Activated naive CD8-positive, alpha-beta T cell (primary cell): ENCODE results near the gene PRLHR.

Experiments used
- H3K27ac Mint-ChIP-seq: one replicate; pipeline ENCODE4 v1.8.0; 2021; ENCODE audit warnings: mixed read lengths
- H3K27me3 Mint-ChIP-seq: one replicate; pipeline ENCODE4 v1.8.0; 2021; ENCODE audit warnings: mixed read lengths
- H3K36me3 Mint-ChIP-seq: one replicate; pipeline ENCODE4 v1.8.0; 2021; ENCODE audit warnings: mixed read lengths
- H3K4me1 Mint-ChIP-seq: one replicate; pipeline ENCODE4 v1.8.0; 2021; ENCODE audit warnings: low read depth, mixed read lengths
- H3K4me3 Mint-ChIP-seq: one replicate; pipeline ENCODE4 v1.8.0; 2021; ENCODE audit warnings: mild to moderate bottlenecking, mixed read lengths
- H3K9me3 Mint-ChIP-seq: one replicate; pipeline ENCODE4 v1.8.0; 2021; ENCODE audit warnings: low read depth, mixed read lengths

PRLHR gene

GRCh38 chr10:118596426-118597124, 1.1 kb upstream of the PRLHR start:
- H3K27me3 Mint-ChIP-seq = peaks cover 30% of the 10 kb centered on the region
- H3K4me3 Mint-ChIP-seq = peak overlapping the region; percentile 30
- no peak overlapping the region for H3K27ac Mint-ChIP-seq
- no peaks in the 10 kb centered on the region for H3K9me3 Mint-ChIP-seq
- H3K4me1 Mint-ChIP-seq = peaks cover 21% of the 10 kb centered on the region
- no peaks in the 10 kb centered on the region for H3K36me3 Mint-ChIP-seq

- Mint-ChIP-seq H3K4me3 (peak overlapping the region; percentile 68), H3K36me3 (no peaks in the 10 kb centered on the region), H3K27ac (peak overlapping the region; percentile 38), H3K4me1 (peaks cover 21% of the 10 kb centered on the region), H3K27me3 (peaks cover 30% of the 10 kb centered on the region), H3K9me3 (no peaks in the 10 kb centered on the region)
Measured at GRCh38 chr10:118595064-118595420, 406 bp downstream of the PRLHR start.

- peaks cover 30% of the 10 kb centered on the region for H3K27me3 Mint-ChIP-seq
- no peak overlapping the region for H3K4me3 Mint-ChIP-seq
- H3K9me3 Mint-ChIP-seq = no peaks in the 10 kb centered on the region
- peaks cover 21% of the 10 kb centered on the region for H3K4me1 Mint-ChIP-seq
- H3K27ac Mint-ChIP-seq = no peak overlapping the region
- H3K36me3 Mint-ChIP-seq = no peaks in the 10 kb centered on the region
Measured at GRCh38 chr10:118594392-118595063, 920 bp downstream of the PRLHR start.

GRCh38 chr10:118592675-118593330, 2.6 kb downstream of the PRLHR start:
- Mint-ChIP-seq H3K9me3 (no peaks in the 10 kb centered on the region), H3K27ac (no peak overlapping the region), H3K36me3 (no peaks in the 10 kb centered on the region), H3K27me3 (peaks cover 30% of the 10 kb centered on the region), H3K4me3 (no peak overlapping the region), H3K4me1 (peaks cover 21% of the 10 kb centered on the region)

- H3K4me3 Mint-ChIP-seq = no peak overlapping the region
- no peak overlapping the region for H3K27ac Mint-ChIP-seq
- H3K9me3 Mint-ChIP-seq = no peaks in the 10 kb centered on the region
- H3K4me1 Mint-ChIP-seq = peaks cover 7% of the 10 kb centered on the region
- H3K27me3 Mint-ChIP-seq = peaks cover 14% of the 10 kb centered on the region
- H3K36me3 Mint-ChIP-seq = no peaks in the 10 kb centered on the region
Measured at GRCh38 chr10:118590334-118590733, 5.1 kb downstream of the PRLHR start.

- Mint-ChIP-seq H3K4me1 (no peaks in the 10 kb centered on the region), H3K4me3 (no peak overlapping the region), H3K27me3 (peaks cover 4% of the 10 kb centered on the region), H3K36me3 (no peaks in the 10 kb centered on the region), H3K9me3 (no peaks in the 10 kb centered on the region), H3K27ac (no peak overlapping the region)
Measured at GRCh38 chr10:118587881-118588651, 7.4 kb downstream of the PRLHR start.

GRCh38 chr10:118586911-118587310, 8.5 kb downstream of the PRLHR start:
- Mint-ChIP-seq H3K36me3 (no peaks in the 10 kb centered on the region), H3K27ac (no peak overlapping the region), H3K9me3 (no peaks in the 10 kb centered on the region), H3K4me3 (no peak overlapping the region), H3K4me1 (no peaks in the 10 kb centered on the region), H3K27me3 (no peaks in the 10 kb centered on the region)

GRCh38 chr10:118585794-118586193, 9.7 kb downstream of the PRLHR start:
- no peaks in the 10 kb centered on the region for H3K4me1 Mint-ChIP-seq
- no peak overlapping the region for H3K4me3 Mint-ChIP-seq
- no peak overlapping the region for H3K27ac Mint-ChIP-seq
- no peaks in the 10 kb centered on the region for H3K27me3 Mint-ChIP-seq
- H3K36me3 Mint-ChIP-seq = no peaks in the 10 kb centered on the region
- no peaks in the 10 kb centered on the region for H3K9me3 Mint-ChIP-seq

- Mint-ChIP-seq H3K27me3 (no peaks in the 10 kb centered on the region), H3K4me1 (no peaks in the 10 kb centered on the region), H3K9me3 (no peaks in the 10 kb centered on the region), H3K36me3 (no peaks in the 10 kb centered on the region), H3K27ac (no peak overlapping the region), H3K4me3 (no peak overlapping the region)
Measured at GRCh38 chr10:118585234-118585633, 10.2 kb downstream of the PRLHR start.

GRCh38 chr10:118584181-118584954, 11.1 kb downstream of the PRLHR start:
- Mint-ChIP-seq H3K27ac (no peak overlapping the region), H3K36me3 (no peaks in the 10 kb centered on the region), H3K9me3 (no peaks in the 10 kb centered on the region), H3K4me3 (no peak overlapping the region), H3K27me3 (no peaks in the 10 kb centered on the region), H3K4me1 (no peaks in the 10 kb centered on the region)

GRCh38 chr10:118583611-118584010, 11.8 kb downstream of the PRLHR start:
- Mint-ChIP-seq H3K9me3 (no peaks in the 10 kb centered on the region), H3K4me3 (no peak overlapping the region), H3K27ac (no peak overlapping the region), H3K36me3 (no peaks in the 10 kb centered on the region), H3K27me3 (no peaks in the 10 kb centered on the region), H3K4me1 (no peaks in the 10 kb centered on the region)

- Mint-ChIP-seq H3K9me3 (no peaks in the 10 kb centered on the region), H3K4me3 (no peak overlapping the region), H3K27ac (no peak overlapping the region), H3K36me3 (no peaks in the 10 kb centered on the region), H3K27me3 (no peaks in the 10 kb centered on the region), H3K4me1 (no peaks in the 10 kb centered on the region)
Measured at GRCh38 chr10:118582511-118582910, 12.9 kb downstream of the PRLHR start.

GRCh38 chr10:118581340-118581739, 14.1 kb downstream of the PRLHR start:
- Mint-ChIP-seq H3K4me1 (no peaks in the 10 kb centered on the region), H3K27me3 (no peaks in the 10 kb centered on the region), H3K27ac (no peak overlapping the region), H3K9me3 (no peaks in the 10 kb centered on the region), H3K36me3 (no peaks in the 10 kb centered on the region), H3K4me3 (no peak overlapping the region)

GRCh38 chr10:118580702-118581101, 14.7 kb downstream of the PRLHR start:
- Mint-ChIP-seq H3K4me3 (no peak overlapping the region), H3K9me3 (no peaks in the 10 kb centered on the region), H3K27ac (no peak overlapping the region), H3K36me3 (no peaks in the 10 kb centered on the region), H3K4me1 (no peaks in the 10 kb centered on the region), H3K27me3 (no peaks in the 10 kb centered on the region)
